Fibroblast of skin of back (primary cell): ENCODE data around the gene PALM2AKAP2.

Experiments
- DNase-seq: peaks from one replicate; pipeline ENCODE4 v3.0.0-alpha.2; 2013

Gene PALM2AKAP2

GRCh38 chr9:109771796-109772531 is 8.0 kb upstream of the PALM2AKAP2 start:
- DNase-seq: peak; percentile 78

GRCh38 chr9:109775516-109775915 is 4.5 kb upstream of the PALM2AKAP2 start:
- peak; percentile 25 for DNase-seq

GRCh38 chr9:109776391-109776790 is 3.6 kb upstream of the PALM2AKAP2 start:
- DNase-seq: no peak

- peak; percentile 48 for DNase-seq
These were observed 545 bp downstream of the PALM2AKAP2 start for GRCh38 chr9:109780453-109781033.

- DNase-seq: no peak
These were observed 1.1 kb downstream of the PALM2AKAP2 start for GRCh38 chr9:109781086-109781485.

- DNase-seq: peak; percentile 41
These were observed 1.7 kb downstream of the PALM2AKAP2 start for GRCh38 chr9:109781541-109782197.

GRCh38 chr9:109787735-109788134 is 7.7 kb downstream of the PALM2AKAP2 start:
- DNase-seq: no peak

- DNase-seq: peak; percentile 38
These were observed 9.6 kb downstream of the PALM2AKAP2 start for GRCh38 chr9:109789556-109789955.

- DNase-seq: no peak
These were observed 10.0 kb downstream of the PALM2AKAP2 start for GRCh38 chr9:109789971-109790370.

- DNase-seq: no peak
These were observed 11.1 kb downstream of the PALM2AKAP2 start for GRCh38 chr9:109791003-109791677.

- DNase-seq: no peak
These were observed 11.7 kb downstream of the PALM2AKAP2 start for GRCh38 chr9:109791747-109792146.

- peak; percentile 96 for DNase-seq
These were observed 13.1 kb downstream of the PALM2AKAP2 start for GRCh38 chr9:109792951-109793546.

GRCh38 chr9:109793921-109794320 is 13.9 kb downstream of the PALM2AKAP2 start:
- DNase-seq: no peak

GRCh38 chr9:109794361-109795012 is 14.5 kb downstream of the PALM2AKAP2 start:
- DNase-seq: no peak

GRCh38 chr9:109795613-109796012 is 15.6 kb downstream of the PALM2AKAP2 start:
- no peak for DNase-seq

GRCh38 chr9:109796078-109796477 is 16.1 kb downstream of the PALM2AKAP2 start:
- DNase-seq: no peak

GRCh38 chr9:109797006-109797405 is 17.0 kb downstream of the PALM2AKAP2 start:
- no peak for DNase-seq

GRCh38 chr9:109797509-109797908 is 17.5 kb downstream of the PALM2AKAP2 start:
- DNase-seq: no peak

- no peak for DNase-seq
These were observed 19.1 kb downstream of the PALM2AKAP2 start for GRCh38 chr9:109799141-109799540.

- peak; percentile 93 for DNase-seq
These were observed 19.8 kb downstream of the PALM2AKAP2 start for GRCh38 chr9:109799792-109800191.

GRCh38 chr9:109801484-109801883 is 21.5 kb downstream of the PALM2AKAP2 start:
- no peak for DNase-seq

- DNase-seq: no peak
These were observed 22.5 kb downstream of the PALM2AKAP2 start for GRCh38 chr9:109802491-109802890.
